SU-DHL-6 (cell line): ENCODE data around the gene DIAPH2.

ENCODE experiments used
- H2AFZ ChIP-seq: fragments of 200-600 bp; sonication (generic); 2 replicates; pipeline ENCODE4 v1.6.1; 2014; ENCODE audit warnings: low read depth, mild to moderate bottlenecking, moderate library complexity, mixed read lengths, antibody characterized with exemption, low read length; ENCODE audit not compliant: severe bottlenecking
- H3F3A ChIP-seq: fragments of 200-600 bp; shearing (Covaris generic); 2 replicates; pipeline ENCODE4 v1.6.0; 2016; ENCODE audit warnings: antibody characterized with exemption, mild to moderate bottlenecking; ENCODE audit not compliant: insufficient read depth
- H3K27ac ChIP-seq: fragments of 200-600 bp; sonication (generic); 2 replicates; pipeline ENCODE4 v1.5.1; 2016; ENCODE audit warnings: low read depth, mild to moderate bottlenecking, low read length, moderate library complexity, mixed read lengths
- H3K27me3 ChIP-seq: fragments of 200-600 bp; sonication (generic), shearing (Covaris generic); 2 replicates; pipeline ENCODE4 v1.6.0; 2014; ENCODE audit warnings: mild to moderate bottlenecking, low read length
- H3K36me3 ChIP-seq: fragments of 200-600 bp; sonication (generic); 2 replicates; pipeline ENCODE4 v1.6.1; 2014; ENCODE audit warnings: mild to moderate bottlenecking, low read length, mixed read lengths
- H3K4me2 ChIP-seq: fragments of 300-600, 200-600 bp; shearing (Covaris generic), sonication (generic); 2 replicates; pipeline ENCODE4 v1.6.0; 2014; ENCODE audit warnings: low read length, low read depth, mild to moderate bottlenecking; ENCODE audit not compliant: poor library complexity, severe bottlenecking
- H3K4me3 ChIP-seq: fragments of 200-600 bp; sonication (generic); 2 replicates; pipeline ENCODE4 v1.5.1; 2014; ENCODE audit warnings: antibody characterized with exemption, low read length, mild to moderate bottlenecking, mixed read lengths; ENCODE audit not compliant: insufficient read depth, poor library complexity, severe bottlenecking
- H3K79me2 ChIP-seq: fragments of 200-600 bp; sonication (generic); 2 replicates; pipeline ENCODE4 v1.6.1; 2014; ENCODE audit warnings: mild to moderate bottlenecking, low read length, moderate library complexity; ENCODE audit not compliant: insufficient read depth
- H3K9ac ChIP-seq: fragments of 200-600 bp; sonication (generic); 2 replicates; pipeline ENCODE4 v1.7.0; 2014; ENCODE audit warnings: mild to moderate bottlenecking, low read length
- H3K9me2 ChIP-seq: fragments of 200-600 bp; sonication (generic); replicated peaks from 2 replicates; pipeline ENCODE4 v1.6.1; 2014; ENCODE audit warnings: low read length; ENCODE audit not compliant: insufficient read depth
- H3K9me3 ChIP-seq: fragments of 200-600 bp; sonication (generic); 2 replicates; pipeline ENCODE4 v1.6.1; 2014; ENCODE audit warnings: low read length, mixed read lengths; ENCODE audit not compliant: insufficient read depth
- H4K20me1 ChIP-seq: fragments of 200-600 bp; sonication (generic); 2 replicates; pipeline ENCODE4 v1.6.1; 2014; ENCODE audit warnings: low read depth, mild to moderate bottlenecking, antibody characterized with exemption, low read length, moderate library complexity, mixed read lengths
- CTCF ChIP-seq: fragments of 200-600 bp; sonication (generic); IDR thresholded peaks from one replicate; pipeline ENCODE4 v1.5.1; 2017; ENCODE audit warnings: antibody characterized with exemption, mild to moderate bottlenecking, low read length, moderate library complexity; ENCODE audit not compliant: insufficient read depth, poor library complexity, severe bottlenecking
- EZH2phosphoT487 ChIP-seq: fragments of 200-600 bp; sonication (generic), shearing (Covaris generic); conservative IDR thresholded peaks from 2 replicates; pipeline ENCODE4 v1.6.1; 2018; ENCODE audit warnings: mild to moderate bottlenecking, antibody characterized with exemption, low read length, moderate library complexity, mixed read lengths

Gene DIAPH2

GRCh38 chrX:96763608-96764007 is 79.0 kb downstream of the DIAPH2 start:
- Histone ChIP-seq H3K27me3 (no peaks in the 10 kb centered on the region), H3K9ac (no peak overlapping the region), H3K4me2 (no peak overlapping the region), H3K9me3 (no peaks in the 10 kb centered on the region), H3K27ac (no peak overlapping the region), H3K36me3 (no peaks in the 10 kb centered on the region), H3K4me3 (no peak overlapping the region), H3K79me2 (no peaks in the 10 kb centered on the region), H3F3A (no peaks in the 10 kb centered on the region; the same call in 1 of the 2 replicates), H4K20me1 (no peaks in the 10 kb centered on the region), H2AFZ (no peak overlapping the region), H3K9me2 (no peaks in the 10 kb centered on the region)
- TF ChIP-seq CTCF = no peak
- no peak for TF ChIP-seq EZH2phosphoT487

GRCh38 chrX:96764864-96765263 is 80.2 kb downstream of the DIAPH2 start:
- no peaks in the 10 kb centered on the region for H3K36me3 ChIP-seq
- no peaks in the 10 kb centered on the region; the same call in 1 of the 2 replicates for H3F3A ChIP-seq
- no peak overlapping the region for H3K27ac ChIP-seq
- H2AFZ ChIP-seq = no peak overlapping the region
- no peaks in the 10 kb centered on the region for H3K79me2 ChIP-seq
- no peaks in the 10 kb centered on the region for H3K27me3 ChIP-seq
- no peaks in the 10 kb centered on the region for H3K9me3 ChIP-seq
- no peaks in the 10 kb centered on the region for H4K20me1 ChIP-seq
- no peak for TF ChIP-seq EZH2phosphoT487
- TF ChIP-seq CTCF = no peak
- no peak overlapping the region for H3K4me3 ChIP-seq
- no peak overlapping the region for H3K4me2 ChIP-seq
- no peaks in the 10 kb centered on the region for H3K9me2 ChIP-seq
- H3K9ac ChIP-seq = no peak overlapping the region

GRCh38 chrX:96770315-96770714 is 85.7 kb downstream of the DIAPH2 start:
- peak overlapping the region; percentile 38 for H3K4me2 ChIP-seq
- TF ChIP-seq CTCF (peak; percentile 25), EZH2phosphoT487 (no peak)
- no peak overlapping the region for H3K9ac ChIP-seq

More at GRCh38 chrX:96770315-96770714, 85.7 kb downstream of the DIAPH2 start:
- Histone ChIP-seq H3K9me2 (no peaks in the 10 kb centered on the region), H3K4me3 (no peak overlapping the region), H3K27me3 (no peaks in the 10 kb centered on the region), H3F3A (no peaks in the 10 kb centered on the region; the same call in 1 of the 2 replicates), H3K9me3 (no peaks in the 10 kb centered on the region), H3K79me2 (no peaks in the 10 kb centered on the region), H3K36me3 (no peaks in the 10 kb centered on the region), H4K20me1 (no peaks in the 10 kb centered on the region), H3K27ac (no peak overlapping the region; the same call in 1 of the 2 replicates), H2AFZ (no peak overlapping the region)
